OCI-LY1 (cell line): ENCODE results near the gene DMPK.

Experiments used
- H2AFZ ChIP-seq: fragments of 200-600 bp; sonication (generic), shearing (Covaris generic); 2 replicates; pipeline ENCODE4 v1.6.0; 2014; ENCODE audit warnings: antibody characterized with exemption, mild to moderate bottlenecking, low read length
- H3F3A ChIP-seq: fragments of 200-600 bp; sonication (generic), shearing (Covaris generic); 2 replicates; pipeline ENCODE4 v1.6.0; 2014; ENCODE audit warnings: mild to moderate bottlenecking, antibody characterized with exemption, low read length, moderate library complexity; ENCODE audit not compliant: insufficient read depth
- H3K27ac ChIP-seq: fragments of 200-600 bp; sonication (generic); 2 replicates; pipeline ENCODE4 v1.5.1; 2014; ENCODE audit warnings: low read length, mixed run types, mild to moderate bottlenecking, low read depth; ENCODE audit not compliant: poor library complexity, severe bottlenecking
- H3K27me3 ChIP-seq: fragments of 200-600 bp; sonication (generic); 2 replicates; pipeline ENCODE4 v1.6.0; 2014; ENCODE audit warnings: antibody characterized with exemption, mild to moderate bottlenecking, low read length, moderate library complexity; ENCODE audit not compliant: insufficient read depth
- H3K36me3 ChIP-seq: fragments of 200-600 bp; sonication (generic); 2 replicates; pipeline ENCODE4 v1.6.1; 2014; ENCODE audit warnings: mild to moderate bottlenecking, antibody characterized with exemption, low read length, moderate library complexity, mixed read lengths; ENCODE audit not compliant: insufficient read depth
- H3K4me1 ChIP-seq: fragments of 200-600 bp; sonication (generic); 2 replicates; pipeline ENCODE4 v1.5.1; 2014; ENCODE audit warnings: mild to moderate bottlenecking, low read length, moderate library complexity; ENCODE audit not compliant: insufficient read depth, severe bottlenecking
- H3K4me2 ChIP-seq: fragments of 200-600 bp; sonication (generic), shearing (Covaris generic); 2 replicates; pipeline ENCODE4 v1.6.1; 2014; ENCODE audit warnings: low read length
- H3K4me3 ChIP-seq: fragments of 200-600 bp; sonication (generic); 2 replicates; pipeline ENCODE4 v1.5.1; 2014; ENCODE audit warnings: low read length, low read depth, mild to moderate bottlenecking, mixed read lengths; ENCODE audit not compliant: poor library complexity, severe bottlenecking
- H3K79me2 ChIP-seq: fragments of 200-600 bp; shearing (Covaris generic); 2 replicates; pipeline ENCODE4 v1.6.1; 2016; ENCODE audit warnings: mixed run types, low read length, mixed read lengths; ENCODE audit not compliant: insufficient read depth
- H3K9ac ChIP-seq: fragments of 200-600 bp; sonication (generic), shearing (Covaris generic); 2 replicates; pipeline ENCODE4 v1.6.1; 2014; ENCODE audit warnings: mild to moderate bottlenecking, low read length, mixed read lengths
- H3K9me2 ChIP-seq: fragments of 200-600 bp; sonication (generic), shearing (Covaris generic); 2 replicates; pipeline ENCODE4 v1.6.1; 2014; ENCODE audit warnings: low read depth, mild to moderate bottlenecking, low read length, mixed read lengths
- H3K9me3 ChIP-seq: fragments of 200-600 bp; shearing (Covaris generic); 2 replicates; pipeline ENCODE4 v1.6.1; 2014; ENCODE audit warnings: low read length, mixed read lengths
- H4K20me1 ChIP-seq: fragments of 200-600 bp; sonication (generic), shearing (Covaris generic); 2 replicates; pipeline ENCODE4 v1.6.0; 2016; ENCODE audit warnings: mild to moderate bottlenecking, low read length; ENCODE audit not compliant: insufficient read depth
- EZH2 ChIP-seq: fragments of 200-600 bp; sonication (generic), shearing (Covaris generic); IDR thresholded peaks from 2 replicates; pipeline ENCODE4 v1.8.0; 2017; ENCODE audit warnings: borderline replicate concordance, mixed run types, mild to moderate bottlenecking, antibody characterized with exemption, low read length, moderate library complexity, mixed read lengths
- TF ChIP-seq, protein P1 (sequence below): fragments of 200-600 bp; sonication (generic), shearing (Covaris generic); IDR thresholded peaks from 2 replicates; pipeline ENCODE4 v1.5.1; 2017; ENCODE audit warnings: mild to moderate bottlenecking, antibody characterized with exemption, low read length, moderate library complexity, mixed read lengths

The DMPK gene

DNA sequence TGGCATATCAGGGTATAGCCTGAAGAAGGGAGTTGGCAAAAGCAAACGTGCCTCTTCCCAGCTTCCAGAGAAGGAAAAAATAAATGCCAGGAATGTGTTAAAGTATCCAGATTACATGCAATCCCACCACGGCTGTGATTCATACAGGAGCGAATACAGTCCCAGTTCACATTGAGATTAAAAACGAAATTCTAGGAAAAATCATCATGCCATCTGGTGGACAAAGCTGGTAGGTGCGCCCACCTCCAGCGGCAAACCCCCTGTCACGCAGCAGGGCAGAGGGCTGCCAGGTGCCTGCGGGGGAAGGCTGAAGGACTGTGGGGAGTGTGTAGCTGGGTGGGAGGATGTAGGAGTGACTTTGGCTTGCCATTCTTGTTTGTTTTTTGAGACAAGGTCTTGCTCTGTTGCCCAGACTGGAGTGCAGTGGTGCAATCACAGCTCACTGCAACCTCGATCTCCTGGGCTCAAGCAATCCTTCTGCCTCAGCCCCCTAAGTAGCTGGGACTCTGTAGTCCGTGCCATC lies 16.8 kb upstream of the DMPK start:
- Histone ChIP-seq H3F3A (no peaks in the 10 kb centered on the region), H3K27ac (no peak overlapping the region), H3K4me1 (peaks cover 24% of the 10 kb centered on the region), H3K27me3 (no peaks in the 10 kb centered on the region), H3K9me3 (no peaks in the 10 kb centered on the region), H3K79me2 (no peaks in the 10 kb centered on the region), H4K20me1 (no peaks in the 10 kb centered on the region), H3K4me2 (no peak overlapping the region), H3K36me3 (no peaks in the 10 kb centered on the region), H3K4me3 (no peak overlapping the region), H2AFZ (no peak overlapping the region), H3K9me2 (no peaks in the 10 kb centered on the region), H3K9ac (no peak overlapping the region)
- TF ChIP-seq EZH2 = no peak
- TF ChIP-seq, protein P1, sequence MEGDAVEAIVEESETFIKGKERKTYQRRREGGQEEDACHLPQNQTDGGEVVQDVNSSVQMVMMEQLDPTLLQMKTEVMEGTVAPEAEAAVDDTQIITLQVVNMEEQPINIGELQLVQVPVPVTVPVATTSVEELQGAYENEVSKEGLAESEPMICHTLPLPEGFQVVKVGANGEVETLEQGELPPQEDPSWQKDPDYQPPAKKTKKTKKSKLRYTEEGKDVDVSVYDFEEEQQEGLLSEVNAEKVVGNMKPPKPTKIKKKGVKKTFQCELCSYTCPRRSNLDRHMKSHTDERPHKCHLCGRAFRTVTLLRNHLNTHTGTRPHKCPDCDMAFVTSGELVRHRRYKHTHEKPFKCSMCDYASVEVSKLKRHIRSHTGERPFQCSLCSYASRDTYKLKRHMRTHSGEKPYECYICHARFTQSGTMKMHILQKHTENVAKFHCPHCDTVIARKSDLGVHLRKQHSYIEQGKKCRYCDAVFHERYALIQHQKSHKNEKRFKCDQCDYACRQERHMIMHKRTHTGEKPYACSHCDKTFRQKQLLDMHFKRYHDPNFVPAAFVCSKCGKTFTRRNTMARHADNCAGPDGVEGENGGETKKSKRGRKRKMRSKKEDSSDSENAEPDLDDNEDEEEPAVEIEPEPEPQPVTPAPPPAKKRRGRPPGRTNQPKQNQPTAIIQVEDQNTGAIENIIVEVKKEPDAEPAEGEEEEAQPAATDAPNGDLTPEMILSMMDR = peak; percentile 85

DNA sequence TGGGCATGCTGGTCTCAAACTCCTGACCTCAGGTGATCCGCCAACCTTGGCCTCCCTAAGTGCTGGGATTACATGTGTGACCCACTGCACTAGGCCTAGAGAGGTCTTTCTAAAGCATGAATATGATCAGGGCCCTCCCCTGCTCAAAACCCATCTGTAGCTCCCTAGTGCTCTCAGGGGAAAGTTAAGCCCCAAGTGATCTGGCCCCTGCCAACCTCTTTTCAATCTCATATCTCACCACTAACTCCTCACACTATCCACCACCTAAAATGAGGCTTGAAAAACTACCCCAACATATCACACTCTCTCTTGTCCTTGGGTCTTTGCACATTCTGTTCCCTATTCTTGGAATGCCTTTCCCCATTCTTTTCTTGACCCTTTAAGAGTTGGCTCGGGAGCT lies 12.3 kb upstream of the DMPK start:
- Histone ChIP-seq H3K9ac (no peak overlapping the region), H3F3A (no peaks in the 10 kb centered on the region), H3K9me2 (no peaks in the 10 kb centered on the region), H3K36me3 (peaks cover 8% of the 10 kb centered on the region; the same call in 1 of the 2 replicates), H4K20me1 (no peaks in the 10 kb centered on the region), H3K4me3 (no peak overlapping the region), H3K9me3 (no peaks in the 10 kb centered on the region), H3K27ac (no peak overlapping the region), H3K4me1 (peaks cover 26% of the 10 kb centered on the region), H3K79me2 (0 out of 2 replicates have a peak, but pooled peaks cover 4% of the 10 kb centered on the region), H2AFZ (no peak overlapping the region), H3K4me2 (no peak overlapping the region), H3K27me3 (no peaks in the 10 kb centered on the region)
- TF ChIP-seq EZH2 = no peak
- TF ChIP-seq, protein P1 = no peak

DNA sequence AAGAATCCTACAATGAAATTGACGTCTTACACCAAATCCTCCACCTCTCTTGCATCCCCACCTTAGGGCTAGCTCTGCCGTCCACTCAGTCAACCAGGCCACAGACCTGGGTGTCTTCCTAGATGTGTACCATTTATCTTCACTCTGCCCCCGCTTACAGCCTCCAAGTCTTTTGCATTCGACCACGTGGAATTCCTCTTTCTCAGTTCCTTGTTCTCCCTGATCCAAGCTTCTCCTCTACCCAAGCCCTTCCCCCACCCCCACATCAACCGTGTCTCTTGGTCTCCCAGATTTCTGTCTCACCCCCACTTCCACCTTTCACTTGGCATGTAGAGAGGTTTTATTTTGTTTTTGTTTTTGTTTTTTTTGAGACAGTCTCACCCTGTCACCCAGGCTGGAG lies 11.6 kb upstream of the DMPK start:
- H3K79me2 ChIP-seq = 0 out of 2 replicates have a peak, but pooled peaks cover 4% of the 10 kb centered on the region
- no peaks in the 10 kb centered on the region for H3K27me3 ChIP-seq
- no peaks in the 10 kb centered on the region for H3K9me3 ChIP-seq
- TF ChIP-seq, protein P1 = no peak
- no peak for TF ChIP-seq EZH2
- H3K9ac ChIP-seq = no peak overlapping the region
- H3K4me2 ChIP-seq = no peak overlapping the region
- no peaks in the 10 kb centered on the region for H3K9me2 ChIP-seq
- no peaks in the 10 kb centered on the region for H4K20me1 ChIP-seq
- peaks cover 18% of the 10 kb centered on the region for H3K4me1 ChIP-seq
- H3K27ac ChIP-seq = no peak overlapping the region
- no peak overlapping the region for H3K4me3 ChIP-seq
- H2AFZ ChIP-seq = no peak overlapping the region
- no peaks in the 10 kb centered on the region for H3F3A ChIP-seq
- peaks cover 15% of the 10 kb centered on the region; the same call in 1 of the 2 replicates for H3K36me3 ChIP-seq
